NCI-H345 (cell line): ENCODE measurements around the gene CRYGA.

Experiments used
- DNase-seq: peaks from one replicate; lab custom pipeline; 2025; lab: John Stamatoyannopoulos, UW

CRYGA gene, protein sequence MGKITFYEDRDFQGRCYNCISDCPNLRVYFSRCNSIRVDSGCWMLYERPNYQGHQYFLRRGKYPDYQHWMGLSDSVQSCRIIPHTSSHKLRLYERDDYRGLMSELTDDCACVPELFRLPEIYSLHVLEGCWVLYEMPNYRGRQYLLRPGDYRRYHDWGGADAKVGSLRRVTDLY

DNA sequence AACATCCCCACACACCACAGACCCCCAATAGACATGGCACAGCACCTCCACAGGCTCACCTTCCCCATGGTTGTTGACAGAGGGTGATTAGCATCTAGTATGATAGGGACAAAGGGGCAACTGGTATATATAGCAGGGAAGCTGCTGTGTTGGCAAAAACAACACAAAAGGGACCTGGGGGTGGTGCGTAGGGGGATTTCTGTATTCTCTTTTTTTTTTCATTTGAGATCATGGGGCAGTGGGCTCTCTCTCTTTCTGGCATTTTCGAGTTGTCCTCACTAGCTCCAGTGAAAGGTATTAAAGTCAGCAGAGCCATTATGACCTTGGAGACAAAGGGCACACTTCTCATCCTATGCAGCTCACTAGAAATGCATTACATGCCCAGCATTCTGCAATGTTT lies at the start of gene CRYGA:
Gene CRYGA, minus strand, starts transcription at position 101 of the 400 bp plus-strand sequence. Its CDS starts 33 bp downstream, at position 68.
- no peak for DNase-seq

DNA sequence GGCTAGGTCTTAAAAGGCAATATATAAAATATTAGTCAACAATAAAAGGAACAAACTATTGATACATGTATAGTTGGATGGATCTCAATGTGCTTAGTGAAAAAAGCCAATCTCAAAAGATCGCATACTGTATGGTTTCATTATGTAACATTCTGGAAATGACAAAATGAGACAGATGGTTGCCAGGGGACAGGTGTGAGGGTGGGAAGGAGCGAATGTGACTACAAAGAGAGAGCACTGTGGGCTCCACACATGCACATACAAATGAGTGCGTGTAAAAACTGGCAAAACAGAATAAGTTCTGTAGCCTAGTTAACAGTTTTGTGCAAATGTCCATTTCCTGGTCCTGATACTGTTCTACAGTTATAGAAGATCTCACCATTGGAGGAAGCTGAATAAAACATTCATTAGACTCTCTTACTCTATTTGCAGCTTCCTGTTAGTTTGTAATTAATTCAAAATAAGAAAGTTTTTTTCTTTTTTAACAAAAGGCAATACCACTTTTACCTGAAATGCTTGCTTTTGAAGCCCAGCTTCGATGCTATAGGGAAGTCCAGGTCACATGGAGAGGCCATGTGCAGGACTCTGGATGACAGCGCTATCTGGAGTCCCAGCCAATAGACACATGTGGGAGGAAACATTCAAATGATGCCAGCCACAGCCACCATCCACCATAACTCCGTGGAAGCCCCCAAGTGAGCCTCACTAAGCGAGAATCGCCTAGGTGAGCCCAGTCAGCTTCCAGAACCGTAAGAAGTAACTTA lies 47.5 kb upstream of the CRYGA start:
- DNase-seq, result no peak

GRCh38 chr2:208208335-208209085 lies 45.1 kb upstream of the CRYGA start:
- DNase-seq, result no peak

DNA sequence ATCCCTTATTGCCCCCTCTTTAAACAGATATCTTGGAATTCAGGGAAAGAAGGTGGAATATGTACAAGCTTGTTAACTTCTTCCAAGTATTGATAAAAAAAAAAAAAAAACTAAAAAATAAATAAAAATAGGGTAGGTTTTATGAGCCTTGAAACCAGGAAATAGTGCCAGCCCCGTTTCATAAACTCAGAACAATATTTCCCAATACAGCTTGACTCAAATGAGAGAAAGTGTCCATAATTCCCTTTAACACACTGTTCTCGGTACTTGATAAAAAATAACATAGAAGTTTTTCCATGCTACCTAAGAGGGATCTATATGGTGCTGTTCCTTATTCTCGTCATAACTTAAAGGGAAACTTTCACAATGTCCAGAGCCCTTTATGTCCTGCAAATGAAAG lies 44.4 kb upstream of the CRYGA start:
- no peak for DNase-seq

GRCh38 chr2:208204166-208204565 lies 40.8 kb upstream of the CRYGA start:
- DNase-seq, result no peak

DNA sequence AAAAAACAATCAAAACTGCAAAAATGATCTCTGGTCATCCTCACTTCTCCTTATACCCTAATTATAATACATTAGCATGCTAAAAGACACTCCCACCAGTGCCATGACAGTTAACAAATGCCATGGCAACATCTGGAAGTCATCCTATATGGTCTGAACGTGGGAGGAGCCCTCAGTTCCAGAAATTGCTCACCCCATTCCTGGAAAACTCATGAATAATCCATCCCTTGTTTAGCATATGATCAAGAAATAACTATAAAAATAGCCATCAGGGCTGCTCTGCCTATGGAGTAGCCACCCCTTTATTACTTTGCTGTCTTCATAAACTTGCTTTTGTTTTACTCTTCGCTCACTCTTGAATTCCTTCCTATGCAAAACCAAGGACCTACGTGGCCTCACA lies 32.1 kb upstream of the CRYGA start:
- DNase-seq, result no peak

DNA sequence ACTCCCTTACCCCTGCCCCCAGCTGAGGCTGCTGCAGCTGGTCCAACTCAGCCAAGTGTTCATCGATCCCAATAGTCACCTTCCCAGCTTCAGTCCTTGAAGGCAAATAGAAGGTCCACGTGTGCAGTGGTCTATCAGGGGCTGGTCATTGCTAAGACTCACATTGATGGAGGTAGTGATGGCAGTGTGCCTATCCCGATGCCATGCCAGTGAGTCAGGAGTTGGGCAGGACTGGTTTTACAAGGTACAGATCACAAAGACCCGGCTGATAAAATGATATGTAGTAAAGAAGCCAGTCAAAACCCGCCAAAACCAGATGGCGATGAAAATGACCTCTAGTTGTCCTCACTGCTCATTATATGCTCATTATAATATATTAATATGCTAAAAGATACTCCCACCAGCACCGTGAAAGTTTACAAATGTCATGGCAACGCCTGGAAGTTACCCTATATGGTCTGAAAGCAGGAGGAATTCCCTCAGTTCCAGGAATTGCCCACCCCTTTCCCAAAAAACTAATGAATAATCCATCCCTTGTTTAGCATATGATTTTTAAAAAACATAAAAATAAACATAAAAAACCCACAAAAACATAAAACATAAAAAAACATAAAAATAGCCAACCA lies 29.3 kb upstream of the CRYGA start:
- DNase-seq, result no peak

- peak; percentile 22 for DNase-seq
Observed at GRCh38 chr2:208189810-208190503, 26.6 kb upstream of the CRYGA start, which contains the start of gene C2orf80. C2orf80 (minus strand) TSS chr2:208190030; CDS start chr2:208186986, 3,044 bp downstream.

GRCh38 chr2:208189069-208189809 lies 25.9 kb upstream of the CRYGA start:
- no peak for DNase-seq

- DNase-seq, result no peak
Observed at GRCh38 chr2:208186893-208187292, 23.5 kb upstream of the CRYGA start.

- DNase-seq, result no peak
Observed at GRCh38 chr2:208186465-208186864, 23.1 kb upstream of the CRYGA start.

DNA sequence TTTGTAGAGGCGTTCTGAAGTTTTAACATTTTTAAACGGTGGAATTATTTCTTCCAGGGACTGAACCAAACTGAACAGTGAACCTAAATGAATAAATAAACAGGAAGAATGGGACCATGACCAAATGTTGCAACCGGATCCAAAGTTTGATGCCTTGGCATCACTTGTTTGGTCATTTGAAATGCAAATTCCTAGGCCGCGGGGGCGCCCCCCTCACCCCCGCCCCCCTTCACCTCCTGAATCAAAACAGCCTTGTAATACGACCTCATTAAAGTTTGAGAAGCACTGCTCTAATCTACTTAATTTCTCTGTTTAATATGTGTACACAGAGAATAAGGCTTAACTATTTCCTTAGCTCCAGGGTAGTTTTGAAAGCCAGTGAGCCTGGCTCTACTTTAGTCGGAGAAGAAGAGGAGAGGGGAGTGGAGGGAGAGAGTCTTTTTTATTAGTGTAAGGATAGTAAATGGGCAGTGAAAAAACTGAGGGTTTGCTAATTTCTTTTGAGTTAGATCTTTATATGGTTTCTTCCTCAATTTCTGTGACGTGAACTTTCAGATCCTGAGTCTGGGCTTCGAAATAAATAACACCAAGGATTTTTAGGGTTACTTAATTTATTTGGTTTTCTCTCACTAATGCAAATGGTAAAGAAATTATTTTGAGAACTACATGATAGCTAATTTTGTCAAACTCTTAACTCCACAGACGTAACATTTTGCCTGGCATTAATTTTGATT lies 20.8 kb upstream of the CRYGA start:
- DNase-seq, result no peak

GRCh38 chr2:208183526-208183925 lies 20.1 kb upstream of the CRYGA start:
- DNase-seq, result no peak

- DNase-seq, result no peak
Observed at GRCh38 chr2:208182835-208183234, 19.4 kb upstream of the CRYGA start.

DNA sequence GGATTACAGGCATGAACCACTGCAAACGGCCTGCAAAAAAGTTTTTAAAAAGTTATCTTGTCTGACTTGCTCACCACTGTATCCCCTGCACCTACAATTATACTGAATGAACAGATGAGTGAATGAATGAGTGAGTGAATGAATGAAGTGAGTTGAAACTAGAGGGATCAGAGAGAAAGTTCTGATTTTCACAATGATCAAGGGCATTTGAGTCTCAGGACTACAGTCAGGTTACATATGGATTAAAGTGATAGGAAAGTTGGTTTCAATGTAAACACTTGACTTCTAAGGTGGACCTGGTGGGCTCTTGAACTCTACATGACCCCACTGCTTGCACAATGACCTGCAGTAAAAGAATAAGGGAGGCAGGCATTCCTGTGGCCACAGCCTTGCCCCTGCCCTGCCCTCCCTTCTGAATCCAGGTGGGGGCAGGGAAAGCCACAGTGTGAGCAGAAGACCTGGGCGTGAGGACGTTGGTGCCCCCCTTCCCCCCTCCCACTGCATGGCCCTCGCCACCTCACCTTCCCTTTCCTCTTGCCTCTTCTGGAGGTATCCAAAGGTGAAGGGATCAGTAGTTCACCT lies 15.7 kb upstream of the CRYGA start:
- no peak for DNase-seq

GRCh38 chr2:208175840-208176153 lies 12.4 kb upstream of the CRYGA start:
- no peak for DNase-seq

- DNase-seq, result peak; percentile 82
Observed at GRCh38 chr2:208175069-208175839, 11.9 kb upstream of the CRYGA start.

DNA sequence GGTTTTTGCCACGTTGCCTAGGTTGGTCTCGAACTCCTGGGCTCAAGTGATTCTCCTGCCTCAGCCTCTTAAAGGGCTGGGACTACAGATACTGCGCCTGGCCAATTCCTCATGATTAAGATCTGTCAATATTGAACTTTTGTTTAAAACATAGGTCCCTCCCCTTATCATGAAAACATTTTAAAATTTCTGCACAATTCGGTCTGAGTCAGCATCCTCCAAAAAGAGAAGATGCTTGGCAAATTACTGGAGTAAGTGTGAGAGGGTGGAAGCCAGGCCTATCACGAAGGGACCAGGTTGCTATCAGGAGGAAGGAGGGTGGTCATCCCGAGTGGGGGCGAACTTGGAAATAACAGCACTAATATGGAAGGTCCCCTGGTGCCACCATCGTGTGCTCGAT lies 10.8 kb upstream of the CRYGA start:
- no peak for DNase-seq

- DNase-seq, result no peak
Observed at GRCh38 chr2:208172125-208172524, 8.7 kb upstream of the CRYGA start.
